Fibroblast of skin of left biceps (primary cell): ENCODE measurements around the gene SLC22A9.
"Not testable (repeated sequence)": the region's sequence is repeated elsewhere in the genome, so short reads cannot be mapped to it uniquely, and the experiment has no call there.

Experiments
- DNase-seq, 2 experiments: peaks; one replicate each; pipeline ENCODE4 v3.0.0-alpha.2; 2013; ENCODE audit warnings: low read depth in 2 of 2

SLC22A9 gene

DNA sequence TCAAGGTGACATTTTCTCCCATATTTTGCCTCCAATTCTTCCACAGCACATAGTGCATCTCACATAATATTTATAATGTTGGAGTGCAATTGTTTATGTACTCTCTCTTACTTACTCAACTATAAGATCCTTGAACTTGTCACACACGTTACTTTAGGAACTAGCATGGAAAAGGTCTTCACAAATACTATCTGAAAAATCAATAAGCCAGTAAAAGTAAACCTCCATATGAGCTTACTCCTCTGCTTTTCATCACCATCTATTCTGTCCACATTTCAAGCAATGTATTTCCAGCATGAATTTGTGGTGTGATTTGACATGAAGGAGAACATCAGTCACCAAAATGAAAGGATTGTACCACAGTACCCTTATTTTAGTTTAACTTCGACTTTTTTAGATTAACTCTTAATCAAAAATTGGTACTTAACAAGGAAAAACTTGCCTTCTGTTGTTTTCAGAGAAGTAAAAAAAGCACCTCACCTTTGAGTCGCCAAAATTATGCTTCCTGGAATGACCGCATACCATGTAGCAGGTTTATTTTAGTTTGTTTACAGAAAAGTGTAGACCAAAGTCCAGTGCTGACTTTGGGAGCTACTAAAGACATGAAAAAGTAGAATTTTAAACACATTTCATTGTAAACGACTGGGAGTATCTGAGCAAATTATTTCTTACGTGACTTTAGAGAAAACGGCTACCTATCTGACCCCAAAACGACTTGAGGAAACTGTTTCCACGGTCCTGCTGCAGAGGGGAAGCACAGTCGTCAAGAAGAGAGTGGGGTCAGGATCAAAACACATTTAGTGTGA, at the start of gene SLC22A9:
SLC22A9 (plus strand) TSS at position 621 of the 806 bp plus-strand sequence. CDS start 272 bp downstream, outside the sequence.
- no peak for DNase-seq

DNA sequence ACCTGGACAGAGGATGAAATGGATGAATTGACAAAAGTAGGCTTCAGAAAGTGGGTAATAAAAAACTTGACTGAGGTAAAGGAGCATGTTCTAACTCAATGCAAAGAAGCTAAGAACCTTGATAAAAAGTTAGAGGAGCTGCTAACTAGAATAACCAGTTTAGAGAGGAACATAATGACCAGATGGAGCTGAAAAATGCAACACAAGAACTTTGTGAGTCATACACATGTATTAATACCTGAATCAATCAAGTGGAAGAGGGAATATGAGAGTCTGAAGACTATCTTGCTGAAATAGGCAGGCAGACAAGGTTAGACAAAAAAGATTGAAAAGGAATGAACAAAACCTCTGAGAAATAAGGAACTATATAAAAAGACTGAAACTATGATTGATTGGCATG, 47.9 kb upstream of the SLC22A9 start:
- DNase-seq = no peak

DNA sequence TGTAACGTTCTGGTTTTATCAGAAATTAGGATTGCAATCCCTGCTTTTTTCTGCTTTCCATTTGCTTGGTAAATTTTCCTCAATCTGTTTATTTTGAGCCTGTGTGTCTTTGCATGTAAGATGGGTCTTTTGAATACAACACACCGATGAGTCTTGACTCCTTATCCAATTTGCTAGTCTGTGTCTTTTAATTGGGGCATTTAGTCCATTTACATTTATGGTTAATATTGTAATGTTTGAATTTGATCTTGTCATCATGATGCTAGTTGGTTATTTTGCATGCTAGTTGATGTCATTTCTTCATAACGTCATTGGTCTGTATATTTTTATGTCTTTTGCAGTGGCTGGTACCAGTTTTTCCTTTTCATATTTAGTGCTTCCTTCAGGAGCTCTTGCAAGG, 34.5 kb upstream of the SLC22A9 start:
- DNase-seq = not testable (repeated sequence)

- no peak for DNase-seq
Observed at GRCh38 chr11:63337070-63337469, 32.5 kb upstream of the SLC22A9 start.

- no peak for DNase-seq
Observed at GRCh38 chr11:63343130-63343529, 26.5 kb upstream of the SLC22A9 start.

- no peak for DNase-seq
Observed at GRCh38 chr11:63352144-63352543, 17.4 kb upstream of the SLC22A9 start.

DNA sequence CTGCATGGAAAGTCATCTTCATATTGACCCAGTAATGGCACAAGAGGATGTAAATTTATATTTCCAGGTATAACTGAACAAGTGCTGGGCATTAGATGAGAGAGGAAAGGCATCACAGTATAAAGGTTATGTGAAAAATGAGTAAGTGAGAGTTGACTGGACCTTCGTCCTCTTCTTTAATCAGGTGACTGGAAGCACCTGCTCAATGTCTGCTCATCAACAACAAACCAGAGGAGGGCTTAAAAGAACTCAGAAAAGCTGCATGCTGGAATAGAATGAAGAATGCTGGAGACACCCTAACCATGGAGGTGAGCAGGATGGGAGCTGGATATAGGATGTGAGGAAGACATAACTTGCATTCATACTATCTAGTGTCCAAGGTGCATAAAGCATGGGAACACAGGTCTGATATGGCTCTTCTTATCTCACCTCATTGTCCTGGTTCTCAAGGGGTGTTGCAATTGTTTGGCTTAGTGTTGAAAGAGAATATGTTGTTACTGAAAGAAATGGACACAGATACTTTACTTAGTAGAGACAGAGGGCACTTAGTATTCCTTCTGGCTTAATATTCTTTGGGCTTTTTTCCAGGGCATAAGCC, 7.3 kb upstream of the SLC22A9 start:
- no peak for DNase-seq

GRCh38 chr11:63369971-63370588, 495 bp downstream of the SLC22A9 start:
- no peak for DNase-seq

DNA sequence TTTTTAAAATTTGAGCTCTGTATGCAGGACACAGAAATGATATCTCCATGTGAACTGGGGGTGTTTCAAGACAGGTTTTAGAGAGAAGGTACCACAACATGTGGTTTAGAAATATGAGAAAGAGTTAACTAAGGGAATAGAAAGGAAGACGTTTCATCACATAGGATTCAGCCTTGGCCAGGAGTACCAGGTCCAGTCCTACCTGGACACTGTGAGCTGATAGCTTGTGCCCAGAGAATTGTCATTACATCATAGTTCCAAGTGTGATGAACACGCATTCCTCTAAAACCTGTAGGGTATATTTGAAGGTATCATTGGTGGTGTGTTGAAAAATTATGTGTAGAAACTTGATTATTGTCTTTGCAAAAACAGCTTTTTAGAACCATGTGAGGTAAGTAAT, 1.8 kb downstream of the SLC22A9 start:
- DNase-seq = no peak

DNA sequence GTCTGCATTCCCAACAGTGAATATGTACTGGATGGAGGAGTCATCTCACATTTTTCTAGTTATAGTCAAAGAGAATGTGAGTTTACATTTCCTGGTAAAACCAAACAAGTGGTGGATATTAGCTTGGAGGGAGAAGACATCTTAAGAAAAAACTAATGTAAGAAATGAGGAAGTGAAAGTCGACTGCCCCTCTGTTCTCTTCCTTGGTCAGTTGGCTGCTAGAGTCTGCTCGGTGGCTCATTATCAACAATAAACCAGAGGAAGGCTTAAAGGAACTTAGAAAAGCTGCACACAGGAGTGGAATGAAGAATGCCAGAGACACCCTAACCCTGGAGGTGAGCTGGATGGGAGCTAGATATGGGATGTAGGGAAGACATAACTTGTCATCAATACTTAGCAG, 5.8 kb downstream of the SLC22A9 start:
- DNase-seq = no peak

- DNase-seq = no peak
Observed at GRCh38 chr11:63380130-63380529, 10.5 kb downstream of the SLC22A9 start.

DNA sequence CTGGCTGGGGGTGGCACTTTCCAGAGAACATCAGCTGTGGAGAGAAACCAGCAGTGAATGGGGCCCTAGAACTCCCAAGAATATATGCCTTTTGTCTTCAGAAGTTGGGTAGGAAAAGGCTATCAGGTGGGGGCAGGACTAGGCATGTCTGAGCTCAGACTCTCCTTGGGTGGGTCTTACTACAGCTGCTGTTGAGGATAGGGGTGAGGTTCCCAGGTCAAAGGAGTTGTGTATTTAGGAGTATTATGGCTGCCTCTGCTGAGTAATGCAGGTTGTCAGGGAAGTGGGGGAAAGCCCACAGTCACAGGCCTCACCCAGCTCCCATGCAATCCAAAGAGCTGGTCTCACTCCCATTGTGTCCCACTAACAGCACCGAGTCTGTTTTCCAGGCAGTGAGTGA, 26.1 kb downstream of the SLC22A9 start:
- DNase-seq = no peak

- no peak for DNase-seq
Observed at GRCh38 chr11:63404161-63404935, 34.8 kb downstream of the SLC22A9 start.

DNA sequence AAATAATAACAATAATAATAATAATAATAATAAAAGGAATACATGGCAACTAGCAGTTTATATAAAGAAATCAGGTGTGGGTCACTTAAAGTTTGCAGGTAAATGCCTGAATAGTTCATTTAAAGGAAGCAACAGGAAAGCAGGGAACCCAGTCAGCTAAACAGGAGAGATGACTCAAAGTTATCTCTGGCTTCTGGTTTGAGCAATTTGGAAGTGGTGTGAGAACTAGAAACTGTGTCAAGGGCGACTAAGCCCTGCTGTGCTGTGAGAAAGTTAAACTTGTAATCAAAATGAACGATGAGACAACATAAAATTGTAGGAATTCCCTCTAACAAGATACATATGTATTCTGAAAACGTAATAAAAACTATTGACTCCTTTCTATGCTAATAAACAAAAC, 35.5 kb downstream of the SLC22A9 start:
- DNase-seq = no peak

DNA sequence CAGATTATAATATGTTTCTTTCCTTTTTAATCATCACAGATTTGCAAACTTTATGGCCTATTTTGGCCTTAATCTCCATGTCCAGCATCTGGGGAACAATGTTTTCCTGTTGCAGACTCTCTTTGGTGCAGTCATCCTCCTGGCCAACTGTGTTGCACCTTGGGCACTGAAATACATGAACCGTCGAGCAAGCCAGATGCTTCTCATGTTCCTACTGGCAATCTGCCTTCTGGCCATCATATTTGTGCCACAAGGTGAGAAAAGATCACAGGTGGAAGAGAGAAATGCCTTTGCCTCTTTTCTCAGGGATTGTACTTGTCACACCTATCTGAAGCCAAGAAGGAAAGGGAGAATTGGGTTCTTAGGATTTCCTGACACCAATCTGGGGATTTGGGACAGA, 36.9 kb downstream of the SLC22A9 start:
- no peak for DNase-seq

DNA sequence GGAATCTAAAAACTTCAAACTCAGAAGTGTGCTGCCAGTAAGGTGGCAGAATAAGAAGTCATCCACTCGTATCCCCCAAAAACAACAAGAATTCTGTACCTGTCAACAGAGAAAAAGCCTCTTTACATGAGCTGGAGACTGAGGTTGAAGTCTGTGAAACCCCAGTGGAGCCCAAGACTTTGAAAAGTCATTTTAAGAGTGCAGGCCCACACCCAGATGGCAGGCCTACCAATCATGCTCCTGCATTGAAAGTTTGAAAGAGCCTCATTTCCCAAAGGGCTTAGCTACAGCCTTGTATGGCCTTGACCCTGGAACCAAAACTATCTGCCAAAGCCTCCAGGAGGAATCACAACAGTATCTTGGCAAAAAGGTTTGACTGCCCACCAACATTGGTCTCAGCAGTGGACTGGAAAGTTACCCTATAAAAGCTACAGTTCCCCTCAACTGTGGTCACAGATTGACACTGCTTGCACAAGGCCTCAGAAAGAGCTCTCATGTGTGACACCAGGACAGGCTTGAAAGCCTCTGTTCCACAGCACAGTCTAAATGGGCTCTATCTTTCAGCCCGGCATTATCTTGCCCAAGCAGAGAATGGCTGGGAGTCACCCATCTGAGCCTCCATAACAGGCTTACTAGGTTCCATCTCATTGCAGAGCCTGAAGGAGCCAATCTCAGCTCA, 47.7 kb downstream of the SLC22A9 start:
- DNase-seq = no peak

GRCh38 chr11:63427971-63428508, 58.5 kb downstream of the SLC22A9 start:
- no peak for DNase-seq

DNA sequence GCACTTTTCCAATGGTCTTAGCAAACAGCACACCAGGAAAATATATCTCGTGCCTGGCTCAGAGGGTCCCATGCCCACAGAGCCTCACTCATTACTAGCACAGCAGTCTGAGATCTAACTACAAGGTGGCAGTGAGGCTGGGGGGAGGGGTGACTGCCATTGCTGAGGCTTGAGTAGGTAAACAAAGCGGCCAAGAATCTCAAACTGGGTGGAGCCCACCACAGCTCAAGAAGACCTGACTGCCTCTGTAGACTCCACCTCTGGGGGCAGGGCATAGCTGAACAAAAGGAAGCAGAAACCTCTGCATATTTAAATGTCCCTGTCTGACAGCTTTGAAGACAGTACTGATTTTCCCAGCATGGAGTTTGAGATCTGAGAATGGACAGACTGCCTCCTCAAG, 61.1 kb downstream of the SLC22A9 start:
- DNase-seq = not testable (repeated sequence)

GRCh38 chr11:63435351-63435750, 65.8 kb downstream of the SLC22A9 start:
- not testable (repeated sequence) for DNase-seq

GRCh38 chr11:63435831-63436230, 66.2 kb downstream of the SLC22A9 start:
- not testable (repeated sequence) for DNase-seq

DNA sequence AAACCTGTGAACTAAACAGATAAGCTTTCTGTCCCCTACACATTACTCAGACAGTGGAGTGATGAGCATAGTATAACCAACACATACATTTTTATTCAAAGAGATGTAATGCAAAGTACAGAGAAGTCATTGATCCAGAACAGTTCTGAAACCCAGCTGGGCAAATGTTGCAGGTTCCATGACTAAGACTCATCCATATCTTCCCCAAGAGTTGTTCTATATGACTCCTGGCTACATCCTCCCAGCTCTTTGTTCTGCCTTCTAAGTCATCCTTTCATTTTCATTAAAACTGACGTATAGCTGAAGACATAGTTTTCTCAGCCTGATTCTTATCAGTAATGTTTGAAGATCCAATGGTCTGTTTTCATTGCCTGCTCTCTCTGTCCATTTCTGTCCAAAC, 74.1 kb downstream of the SLC22A9 start:
- no peak for DNase-seq
